Muscle of arm (tissue), 12 donors: ENCODE measurements around the gene CAMKMT. TPM values are rescaled to one million over a fixed set of nuclear protein-coding genes. Genes with fewer than 3 reads are reported as not detected.

ENCODE experiments used
- DNase-seq: peaks from one replicate; pipeline ENCODE4 v3.0.0-alpha.2; 2013
- polyA plus RNA-seq, 12 donors: library from polyadenylated mRNA; unstranded; fragments of 120-200 nt; gene quantifications; one replicate each; pipeline ENCODE4 v1.2.1, GENCODE V29; 2013; ENCODE audit not compliant: insufficient read length in 12 of 12

CAMKMT gene
- polyA plus RNA-seq, 12 donors, result 4.0 to 8.7 (median 6.5) TPM; not detected in 1

DNA sequence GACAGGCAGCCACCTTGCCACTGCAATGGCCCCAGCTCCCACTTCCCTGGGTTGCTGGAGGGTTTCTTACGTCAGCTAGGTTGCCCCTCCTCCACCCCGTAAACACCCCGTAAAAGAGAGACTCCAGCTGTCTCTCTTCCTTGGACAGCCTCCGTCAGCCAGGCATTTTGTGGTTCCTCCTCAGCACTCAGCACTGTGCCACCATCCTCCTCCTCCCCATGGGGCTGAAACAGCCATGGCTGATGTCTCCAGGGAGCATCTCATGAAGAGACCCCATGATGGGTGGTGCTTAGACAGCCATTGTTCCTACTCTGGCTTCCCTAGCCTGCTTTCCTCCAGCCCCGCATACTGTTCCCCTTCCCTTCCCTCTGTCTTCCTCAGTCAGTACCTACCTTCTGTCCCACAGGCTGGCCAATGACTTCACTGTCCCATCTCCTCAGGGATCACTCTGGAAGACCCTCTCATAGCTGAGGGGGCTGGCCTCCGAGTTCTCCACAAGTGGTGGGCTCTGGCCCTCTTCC, 436.5 kb downstream of the CAMKMT start:
- no peak for DNase-seq

- no peak for DNase-seq
Measured at GRCh38 chr2:44799105-44799504, 437.4 kb downstream of the CAMKMT start.

- no peak for DNase-seq
Measured at GRCh38 chr2:44799754-44800153, 438.0 kb downstream of the CAMKMT start.

GRCh38 chr2:44801289-44801840, 439.6 kb downstream of the CAMKMT start:
- DNase-seq, result no peak

- no peak for DNase-seq
Measured at GRCh38 chr2:44801841-44802776, 440.4 kb downstream of the CAMKMT start.

- no peak for DNase-seq
Measured at GRCh38 chr2:44802777-44803424, 441.2 kb downstream of the CAMKMT start.

- no peak for DNase-seq
Measured at GRCh38 chr2:44804406-44805265, 442.9 kb downstream of the CAMKMT start.

GRCh38 chr2:44805401-44806235, 443.9 kb downstream of the CAMKMT start:
- no peak for DNase-seq

GRCh38 chr2:44807201-44808025, 445.7 kb downstream of the CAMKMT start:
- no peak for DNase-seq

DNA sequence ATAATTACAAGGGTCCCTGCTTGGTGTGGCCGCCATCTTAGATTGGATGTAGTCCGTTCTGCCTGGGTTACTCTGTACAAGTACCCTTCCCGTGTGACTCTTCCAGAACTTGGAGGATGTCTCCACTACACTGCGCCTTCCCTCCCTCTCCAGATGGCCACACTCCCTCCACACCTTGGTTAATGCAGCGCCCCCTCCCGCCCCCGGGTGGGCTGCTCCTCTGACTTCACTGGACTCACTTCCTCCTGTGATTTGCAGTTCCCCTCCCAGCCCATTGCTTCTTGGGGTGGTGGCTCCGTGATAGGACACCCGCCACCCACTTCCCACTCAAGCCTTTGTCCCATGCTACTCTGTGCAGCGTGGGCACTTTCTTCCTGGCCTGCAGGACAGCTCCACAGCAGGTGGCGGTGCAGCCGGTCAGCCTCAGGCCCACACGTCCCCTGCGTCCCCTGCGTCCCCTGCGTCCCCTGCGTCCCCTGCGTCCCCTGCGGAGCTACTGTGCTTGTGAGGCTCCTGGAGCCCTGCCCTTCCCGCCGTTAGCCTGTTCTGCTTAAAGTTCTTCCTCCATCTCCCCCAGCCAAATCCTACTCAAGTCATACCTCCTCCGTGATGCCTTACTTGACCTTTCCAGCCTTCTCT, 449.3 kb downstream of the CAMKMT start:
- DNase-seq, result no peak

GRCh38 chr2:44813165-44813564, 451.4 kb downstream of the CAMKMT start:
- no peak for DNase-seq

DNA sequence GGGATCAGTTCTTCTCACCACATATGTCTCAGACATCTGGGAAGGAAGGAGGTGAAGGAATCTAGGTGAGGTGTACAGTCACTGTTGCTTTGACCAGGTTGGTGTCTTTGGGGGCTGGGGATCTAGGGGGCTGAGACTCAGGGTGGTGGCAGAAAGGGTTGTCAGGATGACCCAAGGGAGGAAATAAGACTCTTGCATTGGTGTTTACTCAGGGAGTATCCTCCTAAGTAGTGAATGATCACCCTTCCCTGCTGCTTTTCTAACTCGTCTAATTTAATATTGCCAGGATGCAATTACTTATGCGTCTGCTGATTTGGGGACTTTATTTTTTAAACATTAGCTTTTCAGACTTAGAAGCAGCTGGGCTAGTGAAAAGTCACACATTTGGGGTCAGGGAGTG, 451.9 kb downstream of the CAMKMT start:
- no peak for DNase-seq

- DNase-seq, result no peak
Measured at GRCh38 chr2:44817256-44817655, 455.5 kb downstream of the CAMKMT start.

- DNase-seq, result no peak
Measured at GRCh38 chr2:44817673-44818335, 456.1 kb downstream of the CAMKMT start.

GRCh38 chr2:44819061-44819460, 457.3 kb downstream of the CAMKMT start:
- no peak for DNase-seq

DNA sequence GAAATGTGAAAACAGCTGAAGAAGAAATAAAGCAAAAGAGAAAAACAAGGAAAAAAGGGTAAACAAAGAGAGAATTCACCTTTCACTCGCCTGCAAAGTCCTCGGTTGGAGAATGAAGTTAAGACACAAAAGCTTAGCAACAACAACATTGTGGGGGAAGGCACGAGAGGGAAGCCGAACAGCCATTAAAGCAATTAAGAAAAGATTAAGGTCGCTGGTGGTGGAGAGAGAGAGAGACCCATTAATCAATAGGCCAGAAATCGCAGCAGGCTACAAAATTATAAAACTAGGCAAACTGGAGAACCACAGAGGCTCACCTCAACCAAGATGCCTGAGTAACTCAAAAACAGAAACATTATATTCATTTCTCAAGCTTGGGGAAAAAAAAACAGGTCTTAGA, 459.8 kb downstream of the CAMKMT start:
- DNase-seq, result no peak

- DNase-seq, result no peak
Measured at GRCh38 chr2:44822174-44822573, 460.4 kb downstream of the CAMKMT start.
